GM21717 (cell line): ENCODE measurements around the gene KLK11.
"Not testable (repeated sequence)": the region's sequence is repeated elsewhere in the genome, so short reads cannot be mapped to it uniquely, and the experiment has no call there.

Experiments
- ATAC-seq: cut with Tn5 transposase; IDR thresholded peaks from one replicate; pipeline ENCODE4 v1.9.1; 2021; ENCODE audit warnings: mild to moderate bottlenecking, moderate library complexity; ENCODE audit not compliant: unreplicated experiment

The KLK11 gene

DNA sequence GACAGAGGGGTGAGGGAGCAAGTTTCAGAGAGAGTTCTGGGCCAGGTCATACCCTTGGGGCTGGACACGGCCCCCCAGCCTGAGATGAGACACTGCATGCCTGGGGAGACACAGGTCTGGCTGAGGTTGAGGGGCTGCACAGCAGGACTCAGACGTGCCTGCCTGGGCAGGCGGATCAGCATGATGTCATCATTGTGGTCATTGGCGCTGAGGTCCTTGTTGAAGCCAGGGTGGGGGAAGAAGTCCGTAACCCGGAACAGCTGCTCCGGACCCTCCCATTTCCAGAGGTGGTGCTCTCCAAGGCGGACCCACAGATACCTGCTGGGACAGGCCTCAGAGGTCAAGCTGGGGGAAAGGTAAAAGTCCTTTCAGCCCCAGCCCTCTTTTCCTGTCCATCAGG is 20.0 kb downstream of the KLK11 start:
- ATAC-seq = no peak

DNA sequence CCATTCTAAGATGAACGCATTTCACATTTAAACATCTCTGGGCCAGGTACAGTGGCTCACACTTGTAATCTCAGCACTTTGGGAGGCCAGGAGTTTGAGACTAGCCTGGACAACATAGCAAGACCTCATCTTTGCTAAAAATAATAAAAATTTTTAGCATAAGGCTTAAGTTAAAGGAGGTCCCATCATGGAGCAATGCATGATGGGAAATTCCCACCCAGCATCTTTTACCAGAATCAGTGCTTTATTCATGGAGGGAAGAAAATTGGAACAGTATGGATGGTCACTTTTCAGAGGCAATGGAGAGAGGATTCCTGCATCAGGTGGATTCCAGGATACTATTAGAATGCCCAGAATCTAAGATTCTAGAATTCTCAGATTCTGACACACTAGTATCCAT is 21.2 kb downstream of the KLK11 start:
- no peak for ATAC-seq

DNA sequence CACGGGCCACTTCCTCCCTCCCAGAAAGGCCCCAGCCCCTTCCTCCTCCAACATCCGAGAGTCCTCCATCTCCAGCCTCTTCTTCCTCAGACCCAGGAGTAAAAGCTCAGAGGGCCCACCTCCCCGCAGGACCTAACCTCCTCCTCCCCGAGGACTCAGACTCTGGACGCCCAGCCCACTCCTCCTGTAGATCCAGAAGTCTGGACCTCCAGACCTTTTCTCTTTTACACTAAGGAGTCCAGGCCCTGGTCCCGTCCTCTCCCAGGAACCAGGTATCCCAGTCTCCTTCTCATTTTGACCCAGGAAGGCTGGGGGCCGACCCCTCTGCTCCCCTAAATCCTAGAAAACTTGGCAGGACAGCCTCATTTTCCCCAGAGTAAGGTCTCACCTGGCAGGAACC is 23.1 kb downstream of the KLK11 start:
- no peak for ATAC-seq

DNA sequence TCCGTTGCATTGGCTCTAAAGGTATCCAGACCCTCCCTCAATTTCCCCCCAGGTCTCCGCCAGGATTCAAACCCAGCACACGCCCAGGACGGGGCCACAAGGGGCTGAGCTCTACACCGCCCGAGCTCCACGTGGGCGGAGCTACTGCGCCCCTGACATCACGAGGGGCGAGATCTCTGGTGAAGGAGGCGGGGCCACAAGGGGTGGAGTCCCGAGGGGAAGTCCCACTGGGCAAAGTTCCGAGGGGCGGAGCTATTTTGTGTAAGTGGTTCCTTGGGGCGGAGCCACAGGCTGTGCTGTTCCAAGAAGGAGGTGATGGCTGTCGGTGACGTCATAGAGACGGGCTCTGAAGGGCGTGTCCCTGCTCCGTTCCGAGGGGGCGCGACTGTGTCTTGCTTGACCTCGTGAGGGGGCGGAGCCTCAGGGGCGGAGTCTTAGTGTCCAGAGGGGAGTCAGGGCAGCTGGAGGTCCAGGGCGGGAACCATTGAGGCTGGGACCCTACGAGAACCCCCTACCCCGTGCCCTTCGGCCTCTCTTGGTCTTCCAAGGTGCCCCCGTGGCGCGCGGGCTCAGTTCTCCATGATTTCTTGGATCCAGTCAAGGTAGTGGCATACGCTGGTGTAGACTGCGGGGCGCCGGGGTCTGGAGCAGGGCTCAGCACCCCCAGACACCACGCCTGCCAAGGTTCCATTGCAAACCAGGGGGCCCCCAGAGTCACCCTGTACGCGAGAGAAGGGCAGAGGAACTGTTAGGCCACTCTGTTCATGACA is 23.7 kb downstream of the KLK11 start:
- ATAC-seq = no peak

DNA sequence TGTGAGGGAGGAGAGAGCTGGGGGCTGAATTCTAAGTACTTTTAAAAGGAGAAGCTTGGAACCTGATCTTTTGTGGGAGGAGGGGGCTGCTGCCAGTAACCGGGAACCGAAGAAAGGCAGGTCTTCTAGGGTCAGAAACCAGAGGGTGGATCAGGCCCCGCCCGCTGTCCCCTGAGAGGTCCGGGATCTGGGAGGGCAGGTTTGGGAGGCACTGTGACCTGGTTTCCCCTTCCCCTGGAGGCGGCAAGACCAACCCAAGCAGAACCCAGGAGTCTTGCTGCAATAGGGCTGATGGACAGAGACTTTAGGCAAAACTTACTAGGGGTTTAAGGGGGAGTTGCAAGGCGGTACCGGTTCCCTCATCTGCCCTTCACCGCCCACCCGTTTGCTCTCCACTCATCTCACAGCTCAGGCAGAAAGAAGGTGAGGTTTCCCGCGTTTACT is 24.3 kb downstream of the KLK11 start:
- ATAC-seq = no peak

DNA sequence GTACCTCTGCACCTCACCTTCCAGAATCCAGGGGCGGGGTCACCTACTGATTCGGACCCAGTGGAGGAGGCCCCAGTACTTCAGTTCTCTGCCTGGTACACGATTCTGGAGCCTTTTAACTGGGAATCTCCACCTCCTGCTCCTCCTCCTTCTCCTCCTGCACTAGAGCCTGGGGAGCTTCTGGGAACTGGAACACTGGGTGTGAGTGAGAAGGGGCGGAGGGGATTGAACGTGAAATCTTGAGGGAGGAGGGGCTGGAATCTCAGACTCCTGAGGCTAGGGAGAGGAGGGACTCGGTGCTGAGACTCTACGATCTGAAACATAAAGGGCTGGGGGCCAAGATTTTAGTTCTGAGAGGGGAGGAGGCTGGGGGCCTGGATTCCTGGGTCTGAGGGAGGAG is 24.9 kb downstream of the KLK11 start, which contains the start of gene KLK8:
Gene KLK8 (minus strand): TSS at position 90 of the 400 bp plus-strand sequence. CDS start 437 bp downstream, outside the sequence.
- ATAC-seq = no peak

DNA sequence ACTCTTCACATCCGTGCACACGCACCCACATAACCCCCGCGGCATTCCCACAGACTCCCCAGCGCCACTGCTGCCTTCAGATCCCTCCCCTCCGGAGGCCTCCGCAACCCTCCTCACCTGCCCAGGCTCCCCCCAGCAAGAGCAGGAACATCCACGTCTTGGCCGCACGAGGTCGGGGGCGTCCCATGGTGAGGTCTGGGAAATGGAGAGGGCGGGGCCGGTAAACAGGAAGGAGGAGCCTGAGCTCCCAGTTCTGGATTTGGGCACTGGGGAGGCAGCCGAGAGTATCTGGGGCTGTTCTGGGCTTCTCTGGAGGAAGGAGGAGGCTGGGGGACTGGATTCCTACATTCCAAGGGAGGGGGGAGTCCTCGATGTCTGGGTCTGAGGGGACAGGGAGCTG is 25.4 kb downstream of the KLK11 start:
- ATAC-seq = no peak

DNA sequence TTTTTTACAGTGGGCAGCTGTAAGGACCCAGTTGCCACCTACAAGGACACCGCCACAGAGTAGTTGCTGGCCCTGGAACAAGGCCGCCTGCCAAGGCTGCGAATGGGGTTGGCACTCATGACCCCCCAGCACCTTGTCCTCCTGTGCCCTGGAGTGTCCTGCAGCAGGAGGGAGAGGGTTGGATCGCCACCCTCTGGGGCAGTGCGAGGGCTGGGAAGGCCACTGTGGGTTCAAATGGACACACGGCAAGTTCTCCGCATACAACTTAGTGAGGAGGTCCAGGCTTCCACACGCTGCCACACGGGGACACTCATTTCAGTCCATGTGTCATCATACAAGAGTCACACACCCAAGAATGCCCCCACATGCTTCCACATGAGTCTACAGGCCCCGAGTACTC is 26.0 kb downstream of the KLK11 start:
- no peak for ATAC-seq

DNA sequence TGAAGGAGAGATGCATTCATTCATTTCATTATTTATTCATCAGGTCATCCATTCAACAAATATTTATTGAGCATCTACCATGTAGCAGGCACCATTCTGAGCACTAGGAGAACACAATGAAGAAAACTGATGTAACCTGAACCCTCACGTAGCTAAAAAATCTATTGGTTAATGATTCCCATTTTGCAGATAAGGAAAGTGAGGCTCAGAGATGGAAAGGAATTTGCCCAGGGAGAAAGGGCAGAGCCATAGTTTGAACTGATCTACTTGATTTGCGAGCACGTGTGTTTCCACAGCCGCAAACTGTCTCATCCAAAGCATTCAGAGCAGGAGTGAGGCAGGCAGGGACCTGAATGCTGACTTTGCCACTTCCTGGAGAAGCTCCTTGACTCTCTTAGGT is 27.7 kb downstream of the KLK11 start:
- no peak for ATAC-seq

DNA sequence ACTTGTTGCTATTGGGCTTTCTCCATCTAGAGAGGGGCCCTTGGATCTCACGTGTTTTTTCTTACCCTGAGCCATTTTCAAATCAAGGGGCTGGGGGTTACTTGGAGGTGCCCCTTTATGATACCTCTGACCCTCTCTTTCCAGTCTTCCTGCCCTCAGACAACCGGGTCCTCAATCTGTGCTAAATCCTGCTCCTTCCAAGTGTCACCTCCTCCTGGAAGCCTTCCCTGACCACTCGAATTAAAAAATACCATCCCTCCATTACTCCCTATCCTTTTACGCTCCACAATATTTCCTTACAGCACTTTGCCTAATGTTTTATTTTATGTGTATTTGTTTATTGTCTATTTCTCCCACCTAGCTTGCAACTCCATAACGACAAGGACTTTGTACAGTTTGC is 28.4 kb downstream of the KLK11 start:
- ATAC-seq = no peak

DNA sequence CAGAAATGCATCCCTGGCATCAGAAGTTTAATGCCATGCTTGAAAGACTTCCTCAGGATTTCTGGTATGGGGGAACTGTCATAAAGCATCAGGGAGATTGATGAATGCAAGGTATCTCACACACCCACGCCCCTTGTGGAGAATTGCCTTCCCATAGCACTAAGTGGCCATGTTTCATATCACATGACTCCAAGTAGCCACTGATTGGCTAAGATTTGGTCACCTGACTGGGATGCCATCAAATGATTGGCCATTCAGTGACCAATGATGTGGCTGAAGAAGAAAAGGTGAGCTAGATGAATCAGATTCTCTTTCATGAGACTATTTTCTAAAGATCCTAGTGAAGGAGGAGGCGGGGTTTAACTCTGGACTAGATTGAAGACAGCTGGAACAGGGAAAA is 32.3 kb downstream of the KLK11 start:
- no peak for ATAC-seq

DNA sequence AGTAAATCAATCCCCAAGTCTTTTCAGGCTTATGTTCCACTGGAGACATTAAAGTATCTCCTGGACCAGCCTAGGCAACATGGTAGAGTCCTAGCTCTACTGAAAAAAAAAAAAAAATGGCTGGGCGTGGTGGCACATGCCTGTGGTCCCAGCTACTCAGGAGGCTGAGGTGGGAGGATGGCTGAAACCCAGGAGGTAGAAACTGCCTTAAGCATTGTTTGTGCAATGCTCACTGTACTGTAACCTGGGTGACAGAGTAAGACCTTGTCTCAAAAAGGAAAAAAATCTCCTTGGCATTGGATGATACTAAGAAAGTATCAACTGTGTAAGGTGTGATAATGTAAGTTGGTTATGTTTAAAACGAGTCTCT is 33.8 kb downstream of the KLK11 start:
- ATAC-seq = no peak

DNA sequence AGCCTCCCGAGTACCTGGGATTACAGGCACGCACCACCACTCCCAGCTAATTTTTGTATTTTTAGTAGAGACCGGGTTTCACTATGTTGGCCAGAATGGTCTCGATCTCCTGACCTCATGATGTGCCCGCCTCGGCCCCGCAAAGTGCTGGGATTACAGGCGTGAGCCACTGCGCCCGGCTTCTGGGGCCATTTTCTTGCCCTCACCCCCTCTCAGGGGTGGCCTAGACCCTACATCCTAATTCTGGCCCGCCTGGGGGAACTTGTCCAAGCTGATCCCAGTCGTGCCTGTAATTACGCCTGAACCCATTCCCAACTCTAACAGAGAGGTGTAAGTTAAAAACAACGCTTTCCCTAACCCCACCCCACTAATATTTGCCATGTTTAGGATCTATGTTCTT is 42.0 kb downstream of the KLK11 start:
- not testable (repeated sequence) for ATAC-seq

DNA sequence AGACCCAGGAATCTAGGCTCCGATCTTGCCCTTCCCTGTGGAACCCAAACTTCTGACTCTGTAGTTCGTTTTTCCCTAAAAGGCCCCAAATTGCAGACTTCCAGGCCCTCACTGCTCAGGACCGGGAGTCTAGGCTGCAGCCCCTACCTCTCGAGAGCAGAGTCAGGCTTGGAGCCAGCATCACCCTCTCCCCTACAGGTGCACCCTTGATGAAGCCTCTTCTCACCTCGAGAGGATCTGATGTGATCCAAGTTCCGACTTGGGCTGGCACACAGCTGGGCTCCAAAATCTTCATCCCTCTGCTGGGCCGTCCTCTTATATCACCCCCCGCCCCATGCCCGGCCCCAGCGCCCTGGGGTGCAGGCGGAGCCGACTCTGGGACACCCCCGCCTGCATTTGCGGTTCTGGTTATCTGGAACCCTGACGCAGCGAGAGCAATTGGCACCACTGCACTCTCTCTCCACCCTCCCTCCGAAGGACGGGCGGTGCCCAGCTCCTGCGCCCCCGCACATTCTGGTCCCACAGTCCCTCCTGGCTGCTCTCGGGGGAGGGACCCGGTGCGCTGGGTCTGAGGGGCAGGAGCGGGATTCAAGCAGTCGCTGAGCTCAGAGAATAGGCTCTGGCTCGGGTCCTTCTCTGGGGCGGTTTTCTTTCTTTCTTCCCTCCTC is 42.7 kb downstream of the KLK11 start, which contains the start of gene KLK7:
Gene KLK7 (minus strand): TSS at position 293 of the 668 bp plus-strand sequence. CDS start 1,518 bp downstream, outside the sequence.
- ATAC-seq = no peak

DNA sequence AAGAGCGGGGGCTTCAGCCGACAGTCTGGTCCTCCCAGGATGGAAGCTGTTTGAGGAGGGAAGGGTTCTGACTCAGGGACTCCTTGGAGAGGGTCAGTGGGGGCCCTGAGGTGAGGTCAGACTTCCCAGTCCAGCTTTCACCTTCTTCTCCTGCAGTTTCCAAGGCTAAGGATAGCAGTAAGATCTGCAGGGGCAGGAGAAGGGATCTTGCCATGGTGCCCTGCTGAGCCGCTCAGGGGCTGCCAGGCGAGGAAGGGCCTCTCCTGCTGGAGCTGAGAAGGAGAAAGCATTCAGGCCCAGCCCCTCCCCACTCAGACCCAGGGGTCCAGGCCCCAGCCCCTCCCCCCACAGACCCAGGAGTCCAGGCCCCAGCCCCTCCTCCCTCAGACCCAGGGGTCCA is 44.2 kb downstream of the KLK11 start:
- no peak for ATAC-seq

DNA sequence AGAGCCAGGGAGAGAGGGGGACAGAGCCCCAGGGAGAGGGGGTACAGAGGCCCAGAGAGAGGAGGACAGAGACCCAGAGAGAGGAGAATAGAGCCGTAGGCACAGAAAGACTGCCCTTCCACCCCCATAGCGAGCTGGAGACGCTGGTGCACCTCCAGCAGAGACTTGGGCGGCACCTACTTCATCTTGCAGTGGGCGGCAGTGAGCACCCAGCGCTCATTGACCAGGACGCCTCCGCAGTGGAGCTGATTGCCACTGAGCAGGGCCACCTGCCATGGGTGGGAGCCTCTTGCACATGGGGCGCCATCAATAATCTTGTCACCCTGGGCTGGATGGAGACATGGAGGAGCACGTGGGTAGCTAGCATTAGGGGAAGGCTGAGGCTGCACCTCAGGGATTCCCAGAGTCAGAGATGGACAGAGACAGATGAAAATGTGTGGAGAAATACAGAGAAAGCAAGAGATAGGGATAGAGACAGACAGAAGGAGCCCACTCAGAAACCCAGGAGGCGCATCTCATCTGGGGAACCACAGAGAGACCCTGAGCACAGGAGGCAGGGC is 44.7 kb downstream of the KLK11 start:
- ATAC-seq = no peak

DNA sequence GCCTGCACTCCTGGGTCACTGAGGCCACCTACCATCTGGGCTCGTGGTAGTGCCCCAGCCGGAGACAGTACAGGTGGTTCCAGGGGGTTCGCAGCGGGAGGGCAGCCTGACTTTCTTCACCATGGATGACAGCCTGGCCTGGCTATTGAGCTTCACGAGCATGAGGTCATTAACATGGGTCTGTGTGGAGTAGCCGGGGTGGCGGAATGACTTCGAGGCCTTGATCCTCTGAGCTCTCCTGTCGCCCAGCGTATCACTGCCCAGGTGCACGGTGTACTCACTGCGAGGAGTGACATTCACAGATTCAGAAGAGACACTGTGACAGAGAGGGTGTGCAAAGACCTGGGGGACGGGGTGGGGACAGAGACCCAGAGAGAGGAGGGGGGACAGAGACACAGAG is 46.2 kb downstream of the KLK11 start:
- no peak for ATAC-seq

DNA sequence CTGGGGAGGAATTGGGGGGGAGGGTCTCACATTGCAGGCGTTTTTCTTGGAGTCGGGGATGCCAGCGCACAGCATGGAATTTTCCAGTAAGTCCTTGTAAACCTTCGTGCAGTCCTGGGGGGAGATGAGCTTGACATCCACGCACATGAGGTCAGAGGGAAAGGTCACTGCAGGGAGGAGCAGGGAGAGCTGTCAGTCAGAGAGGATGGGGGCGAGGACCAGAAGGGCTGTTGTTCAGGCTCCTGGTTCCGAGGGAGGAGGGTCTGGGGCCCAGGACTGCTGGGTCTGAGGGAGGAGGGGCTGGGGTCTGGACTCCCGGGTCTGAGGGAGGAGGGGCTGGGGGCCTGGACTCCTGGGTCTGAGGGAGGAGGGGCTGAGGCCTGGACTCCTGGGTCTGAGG is 46.7 kb downstream of the KLK11 start:
- no peak for ATAC-seq

DNA sequence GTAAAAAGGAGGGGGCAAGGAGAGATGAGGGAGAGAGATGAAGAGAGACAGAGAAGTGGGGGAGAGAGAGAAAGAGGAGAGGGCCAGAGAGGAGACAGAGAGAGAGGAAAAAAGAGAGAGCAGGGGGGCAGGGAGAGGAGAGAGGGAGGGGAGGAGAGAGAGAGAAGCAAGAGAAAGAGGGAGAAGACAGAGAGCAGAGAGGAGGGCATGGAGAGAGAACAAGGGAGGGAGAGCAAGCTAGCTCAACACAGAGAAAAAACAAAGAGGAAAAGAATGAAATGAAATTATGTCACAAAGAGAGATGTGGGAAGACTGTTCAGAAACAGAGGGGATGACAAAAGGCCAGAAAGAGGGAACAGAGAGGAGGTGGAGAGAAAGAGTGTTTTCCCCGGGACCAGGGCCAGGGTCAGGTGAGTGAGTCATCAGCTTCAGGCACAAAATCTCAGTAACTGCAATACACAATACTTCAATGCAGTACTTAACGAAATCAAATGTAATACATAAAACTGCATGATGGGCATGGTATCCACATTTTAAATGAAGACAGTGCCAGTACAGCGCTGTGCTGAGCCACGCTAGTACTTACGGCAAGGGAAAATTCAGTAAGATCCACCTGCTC is 47.5 kb downstream of the KLK11 start:
- ATAC-seq = no peak

DNA sequence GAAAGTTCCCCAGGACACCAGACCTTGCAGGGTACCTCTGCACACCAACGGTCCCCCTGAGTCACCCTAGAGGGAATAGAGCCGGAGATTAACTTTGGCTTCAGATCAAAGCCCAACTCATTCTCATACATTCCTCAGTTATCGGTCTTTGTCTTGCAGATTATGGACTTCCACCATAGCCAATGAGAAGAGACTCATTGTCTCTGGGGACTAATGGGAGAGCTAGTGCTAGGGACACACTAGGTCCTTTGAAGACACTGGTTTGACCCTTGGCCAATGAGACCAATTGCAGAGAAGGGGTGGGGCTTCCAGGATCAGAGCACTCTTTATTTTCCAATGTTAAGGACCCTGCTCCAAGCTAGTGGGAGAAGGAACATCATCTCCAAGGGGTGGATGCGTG is 48.8 kb downstream of the KLK11 start:
- no peak for ATAC-seq

DNA sequence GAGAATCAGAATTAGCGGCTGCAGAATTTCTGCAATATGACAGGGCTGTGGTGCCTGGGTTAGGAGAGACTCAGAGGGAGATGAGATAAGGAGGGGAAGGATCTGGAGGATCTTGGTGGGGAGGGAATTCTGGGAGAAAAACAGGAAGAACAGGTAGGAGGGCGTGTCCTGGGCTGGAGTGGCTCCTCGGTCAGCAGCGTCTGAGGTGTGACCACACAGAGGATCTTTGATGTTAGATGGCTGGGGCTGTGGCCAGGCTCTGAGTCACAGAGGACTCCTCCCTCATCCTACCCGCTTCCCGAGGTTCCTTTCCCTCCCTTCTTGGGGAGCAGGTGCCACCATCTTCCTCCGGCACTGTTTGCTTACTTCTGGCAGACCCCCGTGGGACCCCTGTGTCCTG is 50.6 kb downstream of the KLK11 start:
- no peak for ATAC-seq
